GM23248 (cell line): ENCODE data around the gene TIPARP.

Experiments
- EZH2 ChIP-seq: fragments of 200-600 bp; sonication (generic); IDR thresholded peaks from 2 replicates; pipeline ENCODE4 v1.6.1; 2018; ENCODE audit warnings: antibody characterized with exemption, mild to moderate bottlenecking; ENCODE audit not compliant: insufficient read depth, poor library complexity, severe bottlenecking
- EZH2phosphoT487 ChIP-seq: fragments of 200-600 bp; sonication (generic); IDR thresholded peaks from 2 replicates; pipeline ENCODE4 v1.6.1; 2018; ENCODE audit warnings: antibody characterized with exemption, moderate library complexity, mild to moderate bottlenecking, low read depth; ENCODE audit not compliant: insufficient read depth

DNA sequence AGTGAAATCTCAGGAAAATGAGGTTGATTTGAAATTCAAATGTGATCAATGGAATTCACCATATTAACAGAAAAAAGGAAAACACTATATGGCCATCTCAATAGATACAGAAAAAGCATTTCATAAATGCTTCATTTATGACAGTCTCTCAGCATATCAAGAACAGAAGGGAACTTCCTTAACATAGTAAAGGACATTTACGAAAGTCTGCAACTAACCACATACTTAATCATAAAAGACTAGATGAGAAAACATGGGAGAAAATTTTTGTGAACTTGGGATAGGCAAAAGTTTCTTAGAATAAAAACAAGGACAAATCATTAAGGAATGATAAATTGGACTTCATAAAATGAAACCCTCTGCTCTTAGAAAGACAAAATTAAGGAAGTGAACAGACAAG, 24.7 kb upstream of the TIPARP start:
- TF ChIP-seq EZH2phosphoT487 = no peak
- no peak for TF ChIP-seq EZH2
